ENCODE data around the gene JAZF1. TPM values are rescaled to one million over a fixed set of nuclear protein-coding genes. Genes with fewer than 3 reads are reported as not detected.

Gene JAZF1
- total RNA-seq, 1 experiment from 2014 or later, result not detected

DNA sequence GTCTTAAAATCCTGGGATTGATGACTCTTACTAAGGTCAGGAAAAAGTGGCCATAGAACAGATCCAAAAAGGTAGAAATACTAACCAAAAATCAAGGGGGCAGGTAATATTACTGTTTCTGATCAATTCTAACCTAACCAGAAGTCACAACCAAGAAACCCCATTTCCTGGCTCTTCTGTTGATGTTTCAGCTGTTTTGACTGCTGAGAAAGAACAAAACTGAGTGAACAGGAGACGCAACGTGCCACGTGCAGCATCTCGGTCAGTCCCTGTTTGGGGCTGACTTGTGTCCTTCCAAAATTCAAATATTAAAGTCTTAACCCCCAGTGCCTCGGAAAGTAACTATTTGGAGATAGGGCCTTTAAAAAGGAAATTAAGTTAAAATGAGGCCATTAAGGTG, 56.8 kb downstream of the JAZF1 start:
- DNase-seq (ENCODE audit: low spot score), result no peak
- in situ Hi-C loops (cut with HindIII; ENCODE audit: low sequenced_read_pairs), result no loop called here

DNA sequence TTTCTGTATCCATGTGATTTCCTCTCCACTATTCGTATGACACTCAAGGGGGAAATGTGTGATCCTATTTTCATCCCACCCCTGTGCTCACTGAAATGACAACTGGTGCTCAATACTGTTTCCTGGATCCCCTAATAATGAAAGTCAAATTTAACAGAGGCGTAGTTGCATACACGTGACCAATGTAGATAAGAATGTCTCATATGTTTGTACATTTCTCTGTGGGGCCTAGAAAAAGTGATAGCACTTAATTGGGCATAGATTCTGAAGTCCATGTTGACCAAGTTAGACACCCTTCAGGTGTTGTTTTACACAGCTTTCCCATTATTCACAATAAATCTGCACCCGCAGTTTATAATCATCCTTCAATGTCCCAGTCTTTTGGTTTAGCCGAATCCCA, 59.1 kb downstream of the JAZF1 start:
- in situ Hi-C loops (cut with HindIII; ENCODE audit: low sequenced_read_pairs), result no loop called here
- no peak for DNase-seq (ENCODE audit: low spot score)

DNA sequence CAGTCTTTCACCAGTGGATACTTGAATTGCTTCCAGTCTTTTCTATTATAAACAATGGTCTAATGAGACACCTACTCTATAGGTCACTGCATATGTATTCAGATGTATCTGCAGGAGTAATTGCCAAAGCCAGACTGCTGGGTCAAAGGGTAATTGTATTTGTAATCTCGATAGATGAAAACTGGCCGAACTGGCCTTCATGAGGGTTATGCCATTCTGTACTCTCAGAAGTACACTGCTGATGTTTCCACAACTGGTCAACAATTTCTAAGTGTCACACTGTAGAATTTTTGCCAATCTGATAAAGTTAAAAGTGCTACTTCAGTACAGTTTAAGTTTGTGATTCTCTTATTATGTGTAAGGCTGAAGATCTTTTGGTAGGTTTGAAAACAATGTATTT, 64.6 kb downstream of the JAZF1 start:
- no peak for DNase-seq (ENCODE audit: low spot score)
- in situ Hi-C loops (cut with HindIII; ENCODE audit: low sequenced_read_pairs), result no loop called here

DNA sequence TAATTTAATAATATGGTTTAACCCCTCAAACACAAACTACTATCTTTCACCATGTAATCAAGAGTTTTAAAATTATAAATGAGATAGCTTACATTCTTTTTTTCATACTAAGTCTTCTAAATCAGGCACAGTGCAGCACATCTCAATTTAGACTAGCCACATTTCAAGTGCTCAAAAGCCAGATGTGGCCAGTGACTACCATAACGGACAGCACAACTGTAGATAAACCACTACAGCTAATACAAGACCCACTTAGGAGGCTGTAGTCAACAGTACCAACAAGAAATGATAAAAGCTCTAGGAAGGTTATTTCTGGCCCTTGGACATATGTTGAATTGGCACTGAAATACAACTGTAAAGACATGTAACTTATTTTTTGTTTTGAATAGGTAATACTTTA, 65.3 kb downstream of the JAZF1 start:
- no peak for DNase-seq (ENCODE audit: low spot score)
- in situ Hi-C loops (cut with HindIII; ENCODE audit: low sequenced_read_pairs), result no loop called here

DNA sequence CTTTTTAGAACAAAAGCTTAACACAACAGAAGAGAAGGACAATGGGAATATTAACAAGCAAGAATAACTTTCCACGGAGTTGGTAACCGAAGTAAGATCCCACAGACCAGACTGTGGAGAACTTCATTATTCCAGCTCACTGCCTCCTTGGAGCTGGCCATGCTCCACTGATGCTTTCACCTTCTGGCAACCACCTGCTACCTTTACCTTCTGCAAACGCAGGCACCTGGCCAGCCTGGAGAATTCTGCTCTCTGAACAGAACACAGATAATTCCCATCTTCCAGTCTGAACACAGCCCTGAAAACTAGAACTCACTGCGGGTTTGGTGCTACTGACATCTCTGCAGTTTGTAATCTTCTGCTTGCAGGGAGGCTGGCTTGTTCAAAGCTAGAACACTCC, 66.5 kb downstream of the JAZF1 start:
- in situ Hi-C loops (cut with HindIII; ENCODE audit: low sequenced_read_pairs), result no loop called here
- DNase-seq (ENCODE audit: low spot score), result peak; percentile 98

DNA sequence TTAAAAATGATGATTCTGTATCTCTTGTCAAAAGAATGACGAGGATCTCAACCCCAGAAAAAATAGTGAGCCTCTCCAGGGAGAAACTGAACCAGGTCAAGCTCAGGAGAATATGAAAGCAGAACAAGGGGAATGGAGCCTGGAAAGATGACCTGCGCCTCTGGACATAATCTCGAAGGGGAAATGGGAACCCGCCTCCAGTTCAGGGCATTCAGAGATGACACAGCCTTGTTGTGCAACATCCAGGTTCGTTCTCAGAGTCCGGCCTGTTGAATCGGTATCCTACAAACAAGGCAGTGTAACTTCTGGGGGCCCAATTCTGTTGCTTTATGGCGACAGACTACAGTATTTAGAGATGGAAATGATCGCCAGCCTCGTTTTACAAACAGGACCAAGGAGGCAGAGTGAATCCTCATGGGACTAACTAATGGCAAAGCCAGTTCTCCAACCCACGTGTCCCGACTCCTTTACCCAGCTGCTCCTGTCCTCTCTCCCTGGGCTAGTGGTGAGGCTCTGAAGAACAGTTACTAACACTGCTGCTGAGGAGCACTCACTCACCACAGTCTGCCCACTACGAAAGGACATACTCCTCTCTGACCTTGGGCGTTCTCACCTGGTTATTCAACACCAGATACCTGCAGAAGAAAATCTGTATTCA, 67.6 kb downstream of the JAZF1 start:
- in situ Hi-C loops (cut with HindIII; ENCODE audit: low sequenced_read_pairs), result no loop called here
- no peak for DNase-seq (ENCODE audit: low spot score)

DNA sequence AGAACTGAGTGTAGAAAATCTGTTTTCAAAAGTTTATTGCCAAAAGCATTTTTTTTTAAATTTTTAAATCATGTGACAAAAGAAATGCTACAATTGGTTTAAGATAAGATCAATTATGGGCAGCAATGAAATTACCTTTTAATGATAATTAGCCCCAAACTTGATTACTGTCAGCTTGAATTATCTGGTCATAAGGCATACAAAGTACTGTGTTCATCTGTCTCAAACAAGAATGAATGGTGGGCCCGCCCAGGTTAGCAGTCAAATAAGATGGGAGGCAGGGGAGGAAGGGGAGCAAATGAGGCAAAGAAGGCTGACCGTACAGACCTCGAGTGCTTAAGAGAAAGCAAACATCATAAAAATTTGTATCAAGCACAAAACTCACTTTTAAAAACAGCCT, 68.1 kb downstream of the JAZF1 start:
- DNase-seq (ENCODE audit: low spot score), result no peak
- in situ Hi-C loops (cut with HindIII; ENCODE audit: low sequenced_read_pairs), result no loop called here

DNA sequence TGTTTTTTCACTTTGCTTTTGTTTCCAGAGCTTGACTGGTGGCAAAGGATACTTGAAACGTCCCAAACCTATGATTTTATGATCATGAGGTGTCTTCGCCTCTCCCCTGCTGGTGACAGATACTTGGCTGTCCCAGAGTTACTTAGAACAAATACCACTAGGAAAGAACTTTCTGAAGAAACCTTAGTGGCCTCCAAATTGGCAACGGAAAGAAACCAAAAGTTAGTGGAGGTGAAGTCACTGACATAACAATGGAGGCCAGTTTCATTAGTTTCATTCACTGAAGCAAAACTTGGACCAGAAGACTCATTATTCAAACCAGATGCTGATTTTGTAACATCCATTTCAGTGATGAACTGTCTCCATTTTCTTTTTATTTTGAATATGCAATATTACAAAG, 68.6 kb downstream of the JAZF1 start:
- no peak for DNase-seq (ENCODE audit: low spot score)
- in situ Hi-C loops (cut with HindIII; ENCODE audit: low sequenced_read_pairs), result no loop called here

DNA sequence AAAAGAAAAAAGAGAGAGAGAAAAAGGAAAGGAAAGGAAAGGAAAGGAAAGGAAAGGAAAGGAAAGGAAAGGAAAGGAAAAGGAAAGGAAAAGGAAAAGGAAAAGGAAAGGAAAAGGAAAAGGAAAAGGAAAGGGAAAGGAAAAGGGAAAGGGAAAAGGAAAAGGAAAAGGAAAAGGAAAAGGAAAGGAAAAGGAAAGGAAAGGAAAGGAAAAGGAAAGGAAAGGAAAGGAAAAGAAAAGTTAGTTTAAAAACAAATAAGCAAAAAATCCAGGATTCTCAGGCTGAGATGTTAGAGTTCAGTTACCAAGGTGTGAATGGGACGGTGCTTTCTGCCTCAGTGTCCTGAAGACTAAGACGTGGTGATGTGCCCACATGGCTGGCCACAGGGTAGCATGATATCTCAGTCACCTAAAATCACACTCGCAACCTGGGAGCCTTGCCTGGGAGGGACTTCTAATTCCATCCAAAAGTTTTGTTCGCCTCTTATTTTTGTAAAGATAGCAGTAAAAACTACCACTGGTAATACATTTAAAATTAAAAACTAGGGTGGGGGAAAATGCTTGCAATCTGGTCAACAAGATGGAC, 70.1 kb downstream of the JAZF1 start:
- in situ Hi-C loops (cut with HindIII; ENCODE audit: low sequenced_read_pairs), result no loop called here
- DNase-seq (ENCODE audit: low spot score), result no peak

DNA sequence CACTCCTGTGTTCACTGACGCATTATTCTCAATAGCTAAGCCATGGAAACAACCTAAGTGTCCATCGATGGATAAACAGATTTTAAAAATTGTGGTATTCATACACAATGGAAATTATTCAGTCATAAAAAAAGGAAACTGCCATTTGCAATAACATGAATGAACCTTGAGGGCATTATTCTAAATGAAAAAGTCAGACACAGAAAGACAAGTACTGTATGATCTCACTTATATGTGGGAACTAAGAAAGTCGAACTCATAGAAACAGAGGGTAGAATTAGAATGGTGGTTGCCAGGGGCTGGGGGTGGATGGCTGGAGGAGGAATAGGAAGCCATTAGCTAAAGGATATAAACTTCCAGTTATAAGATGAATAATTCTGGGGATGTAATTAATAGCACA, 71.8 kb downstream of the JAZF1 start:
- no peak for DNase-seq (ENCODE audit: low spot score)
- in situ Hi-C loops (cut with HindIII; ENCODE audit: low sequenced_read_pairs), result no loop called here

DNA sequence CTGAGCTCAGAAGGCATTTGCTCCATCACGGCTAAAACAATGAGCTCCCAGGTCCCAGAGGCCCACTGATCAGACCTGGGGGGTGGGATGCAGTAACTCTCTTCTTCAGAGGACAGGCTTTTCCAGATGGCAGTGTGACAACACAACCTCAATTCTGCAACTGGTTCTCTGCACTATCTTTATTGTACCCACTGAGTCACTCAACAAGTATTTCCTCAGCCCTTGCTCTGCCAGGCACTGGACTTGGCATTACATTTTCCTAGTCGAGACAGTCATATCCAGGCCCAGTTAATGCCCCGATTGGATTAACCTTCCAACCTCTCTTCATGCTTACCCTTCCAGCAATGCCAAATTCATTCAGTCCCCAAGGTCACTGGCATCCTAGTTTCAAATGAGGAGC, 72.6 kb downstream of the JAZF1 start:
- in situ Hi-C loops (cut with HindIII; ENCODE audit: low sequenced_read_pairs), result no loop called here
- no peak for DNase-seq (ENCODE audit: low spot score)

DNA sequence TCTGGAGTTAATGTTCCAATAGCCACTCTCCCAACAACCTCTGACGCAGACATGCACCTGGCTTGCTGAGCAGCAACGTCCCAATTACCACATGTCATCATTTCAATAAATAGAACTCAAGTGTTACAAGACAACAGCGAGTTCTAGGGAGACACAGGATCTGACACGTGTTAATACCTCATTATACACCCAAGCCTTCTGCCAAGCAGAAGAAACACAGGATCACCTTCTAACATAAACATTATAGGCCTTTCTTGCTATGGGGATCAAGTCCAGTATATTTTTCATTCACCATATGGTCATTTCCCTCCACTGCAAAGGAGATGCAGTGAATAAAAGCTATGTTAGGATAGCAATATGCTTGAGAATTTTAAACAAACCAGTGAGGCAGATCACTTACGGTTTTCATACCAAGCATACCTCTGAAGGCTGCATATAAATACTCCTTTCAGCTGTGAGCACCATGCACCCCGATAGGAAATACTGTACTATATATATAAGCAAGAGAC, 74.2 kb downstream of the JAZF1 start:
- peak; percentile 86 for DNase-seq (ENCODE audit: low spot score)
- in situ Hi-C loops (cut with HindIII; ENCODE audit: low sequenced_read_pairs), result no loop called here

DNA sequence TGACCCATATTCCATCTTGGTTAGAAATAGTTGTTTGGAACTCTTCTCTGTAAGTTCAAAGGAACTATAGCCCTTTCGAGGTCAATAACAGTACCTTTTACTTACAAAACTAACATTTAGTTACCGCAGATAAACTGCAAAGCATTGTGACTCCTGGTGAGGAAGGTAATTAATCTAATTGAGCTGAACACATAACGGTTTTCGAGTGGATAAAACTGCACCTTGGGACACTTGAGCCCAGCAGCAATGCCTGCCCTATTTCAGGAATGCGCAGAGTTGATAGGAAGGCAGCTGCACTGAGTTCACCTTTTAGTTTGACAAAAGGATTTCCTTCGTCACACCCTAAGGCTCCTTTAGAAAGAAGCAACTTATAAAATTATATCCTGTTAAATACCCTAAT, 75.4 kb downstream of the JAZF1 start:
- DNase-seq (ENCODE audit: low spot score), result peak; percentile 71
- in situ Hi-C loops (cut with HindIII; ENCODE audit: low sequenced_read_pairs), result no loop called here

DNA sequence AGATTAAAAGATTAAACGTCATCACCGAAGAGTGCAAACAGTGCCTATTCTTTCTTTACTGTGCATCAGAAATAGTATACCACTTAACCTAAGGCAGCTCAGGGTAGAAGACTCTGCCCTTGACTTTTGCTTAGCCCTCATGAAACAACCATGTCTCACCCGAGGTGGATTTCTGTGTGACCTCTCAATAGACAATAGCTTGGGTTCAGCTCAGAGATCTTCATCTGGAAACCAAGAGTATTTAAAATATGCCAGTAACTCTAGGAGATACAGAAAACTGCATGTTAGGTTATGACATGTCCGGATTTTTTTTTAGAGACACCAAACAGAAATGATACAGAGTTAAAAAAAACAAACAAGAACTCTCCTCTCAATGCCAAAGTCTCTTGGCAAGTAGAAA, 75.8 kb downstream of the JAZF1 start:
- DNase-seq (ENCODE audit: low spot score), result no peak
- in situ Hi-C loops (cut with HindIII; ENCODE audit: low sequenced_read_pairs), result no loop called here

DNA sequence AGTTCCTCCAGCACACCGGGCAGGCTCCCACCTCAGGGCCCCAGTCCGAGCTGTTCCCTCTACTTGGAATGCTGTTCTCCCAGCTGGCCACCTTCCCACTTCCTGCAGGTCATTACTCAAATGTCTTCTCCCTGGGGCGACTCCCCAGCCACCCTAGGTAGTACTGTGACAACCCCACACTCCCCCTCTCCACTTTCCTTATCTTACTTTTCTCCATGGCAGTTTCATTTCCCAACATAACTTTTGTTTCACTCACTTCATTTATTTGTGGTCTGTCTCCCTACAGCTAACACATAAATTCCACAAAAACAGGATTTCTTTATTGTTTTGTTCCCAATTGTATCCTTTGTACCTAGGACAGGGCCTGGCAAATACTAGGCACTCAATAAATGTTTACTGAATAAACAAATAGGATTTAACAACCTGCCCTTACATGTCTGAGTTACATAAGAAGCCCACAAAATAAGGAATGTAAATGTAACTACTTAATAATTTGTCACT, 76.5 kb downstream of the JAZF1 start:
- in situ Hi-C loops (cut with HindIII; ENCODE audit: low sequenced_read_pairs), result no loop called here
- no peak for DNase-seq (ENCODE audit: low spot score)

DNA sequence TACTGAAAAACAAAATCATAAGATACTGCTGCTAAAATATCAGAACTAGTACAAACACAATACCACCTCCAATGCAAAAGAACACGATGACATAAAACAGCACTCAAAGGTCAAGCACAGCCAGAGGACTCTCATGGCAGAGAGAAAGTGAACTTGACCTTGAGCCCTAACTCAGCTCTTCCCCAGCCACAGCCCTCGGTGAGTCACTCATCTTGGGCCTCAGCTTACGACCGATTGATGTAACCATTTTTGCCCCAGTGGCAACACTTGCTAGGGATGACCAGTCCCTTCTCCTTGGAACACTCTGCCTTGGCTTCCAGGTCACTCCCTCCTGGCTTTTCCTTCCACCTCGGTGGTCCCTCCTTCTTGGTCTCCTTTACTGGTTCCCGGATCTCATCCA, 77.8 kb downstream of the JAZF1 start:
- no peak for DNase-seq (ENCODE audit: low spot score)

DNA sequence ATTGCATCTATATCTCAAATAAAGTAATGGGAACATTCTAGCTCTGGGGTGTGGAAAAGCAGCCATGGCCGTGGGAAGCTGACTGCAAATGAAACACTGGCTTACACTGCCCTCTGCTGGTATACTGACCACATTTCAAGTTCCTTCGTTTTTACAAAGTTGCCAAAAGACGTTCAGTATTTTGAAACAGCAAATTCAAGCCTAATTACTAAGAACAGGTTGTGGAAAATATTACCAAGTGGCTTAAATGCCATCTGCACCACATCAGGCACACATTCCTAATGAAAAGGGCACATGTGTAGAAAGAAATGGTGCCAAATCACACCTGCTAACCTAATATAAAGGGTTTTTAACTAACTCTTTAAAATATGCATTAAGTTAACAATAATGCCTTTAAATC, 83.9 kb downstream of the JAZF1 start:
- peak; percentile 83 for DNase-seq (ENCODE audit: low spot score)
- in situ Hi-C loops (cut with HindIII; ENCODE audit: low sequenced_read_pairs), result no loop called here

More for the DNA sequence above, 77.8 kb downstream of the JAZF1 start:
- in situ Hi-C loops (cut with HindIII; ENCODE audit: low sequenced_read_pairs), result no loop called here

DNA sequence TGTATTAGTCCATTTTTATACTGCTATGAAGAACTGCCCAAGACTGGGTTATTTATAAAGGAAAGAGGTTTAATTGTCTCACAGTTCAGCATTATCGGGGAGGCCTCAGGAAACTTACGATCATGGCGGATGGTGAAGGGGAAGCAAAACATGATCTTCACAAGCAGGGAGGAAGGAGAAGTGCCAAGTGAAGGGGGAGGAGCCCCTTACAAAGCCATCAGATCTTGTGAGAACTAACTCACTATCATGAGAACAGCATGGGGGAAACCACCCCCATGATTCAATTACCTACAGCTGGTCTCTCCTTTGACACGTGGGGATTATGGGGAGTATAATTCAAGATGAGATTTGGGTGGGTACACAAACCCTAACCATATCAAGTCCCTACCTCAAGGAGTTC, 85.4 kb downstream of the JAZF1 start:
- in situ Hi-C loops (cut with HindIII; ENCODE audit: low sequenced_read_pairs), result no loop called here
- DNase-seq (ENCODE audit: low spot score), result no peak

DNA sequence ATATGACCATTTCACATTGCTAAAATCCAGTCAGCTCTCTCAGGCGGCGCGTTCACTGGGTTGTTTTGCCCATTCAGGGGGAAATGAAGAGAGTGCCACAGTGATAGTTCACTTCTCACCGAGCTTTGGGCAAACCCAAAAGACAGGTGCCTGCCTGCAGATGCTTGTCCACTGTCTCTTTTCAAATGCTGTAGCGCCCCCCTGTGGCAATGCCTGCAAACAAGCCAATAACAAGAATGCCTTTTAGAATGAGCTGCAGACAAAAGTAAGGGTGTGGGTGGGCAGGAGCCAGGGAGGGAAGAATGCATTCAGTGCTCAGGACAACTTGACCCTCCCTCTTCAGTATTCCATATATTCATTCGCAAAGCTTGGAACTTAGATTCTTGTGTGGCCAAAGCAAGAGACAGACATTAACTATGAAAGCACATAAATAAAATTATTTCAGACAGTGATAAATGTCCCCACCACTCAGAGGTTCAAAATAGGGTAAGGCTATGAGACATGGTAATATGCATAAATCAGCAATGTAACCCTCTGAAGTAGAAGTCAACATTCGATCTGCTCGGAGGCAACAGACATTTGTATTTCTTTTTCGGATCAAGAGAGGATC, 86.9 kb downstream of the JAZF1 start:
- DNase-seq (ENCODE audit: low spot score), result peak; percentile 61

DNA sequence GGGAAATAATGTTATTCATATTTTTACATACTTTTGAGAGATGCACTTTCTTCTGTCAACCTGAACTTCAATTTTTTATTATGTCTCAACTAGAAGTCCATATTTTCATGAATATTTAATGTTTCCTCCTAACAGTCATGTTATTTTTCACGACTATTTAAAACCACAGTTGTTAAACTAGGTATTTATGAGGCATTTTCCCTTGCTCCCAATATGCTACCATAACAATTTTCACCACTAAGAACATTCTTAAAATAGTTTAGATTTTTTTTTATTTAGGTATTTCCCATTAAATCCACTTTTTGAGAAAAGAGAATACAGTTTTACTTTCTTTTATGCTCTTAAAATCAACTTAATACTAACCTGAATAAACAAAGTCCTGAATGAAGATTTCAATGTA, 89.4 kb downstream of the JAZF1 start:
- in situ Hi-C loops (cut with HindIII; ENCODE audit: low sequenced_read_pairs), result no loop called here

More for the DNA sequence above, 86.9 kb downstream of the JAZF1 start:
- in situ Hi-C loops (cut with HindIII; ENCODE audit: low sequenced_read_pairs), result no loop called here

More for the DNA sequence above, 89.4 kb downstream of the JAZF1 start:
- no peak for DNase-seq (ENCODE audit: low spot score)

All from G401 (cell line).